GM19468 (cell line): Measurements from ENCODE around the gene CCDC13.

ENCODE experiments used
- ATAC-seq: cut with Tn5 transposase; IDR thresholded peaks from one replicate; pipeline ENCODE4 v1.9.1; 2021; ENCODE audit warnings: mild to moderate bottlenecking, moderate library complexity, moderate number of reproducible peaks; ENCODE audit not compliant: unreplicated experiment; ENCODE audit errors: extremely low read depth

CCDC13 gene

DNA sequence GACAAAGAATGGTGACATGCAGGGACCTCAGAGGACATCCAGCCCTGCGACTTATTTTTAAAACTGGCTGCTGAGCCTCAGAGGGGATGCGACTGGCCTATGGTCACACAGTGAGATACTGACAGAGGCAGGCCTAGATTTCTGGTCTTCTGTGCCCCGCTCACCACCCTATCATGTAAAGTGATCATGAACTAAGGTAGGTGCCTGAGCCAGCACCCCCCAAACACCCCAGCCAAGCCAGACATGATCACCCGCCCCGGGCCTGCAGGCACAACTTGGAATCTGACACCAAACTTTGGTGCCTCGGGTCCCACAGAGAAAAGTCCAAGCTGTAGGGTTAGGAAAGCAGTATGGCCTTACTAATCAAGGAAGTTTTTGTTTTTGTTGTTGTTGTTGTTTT, 36.5 kb downstream of the CCDC13 start:
- ATAC-seq: no peak

GRCh38 chr3:42736081-42736480, 37.0 kb downstream of the CCDC13 start:
- ATAC-seq: no peak

GRCh38 chr3:42735615-42736014, 37.4 kb downstream of the CCDC13 start:
- no peak for ATAC-seq

GRCh38 chr3:42735019-42735418, 38.0 kb downstream of the CCDC13 start:
- no peak for ATAC-seq

DNA sequence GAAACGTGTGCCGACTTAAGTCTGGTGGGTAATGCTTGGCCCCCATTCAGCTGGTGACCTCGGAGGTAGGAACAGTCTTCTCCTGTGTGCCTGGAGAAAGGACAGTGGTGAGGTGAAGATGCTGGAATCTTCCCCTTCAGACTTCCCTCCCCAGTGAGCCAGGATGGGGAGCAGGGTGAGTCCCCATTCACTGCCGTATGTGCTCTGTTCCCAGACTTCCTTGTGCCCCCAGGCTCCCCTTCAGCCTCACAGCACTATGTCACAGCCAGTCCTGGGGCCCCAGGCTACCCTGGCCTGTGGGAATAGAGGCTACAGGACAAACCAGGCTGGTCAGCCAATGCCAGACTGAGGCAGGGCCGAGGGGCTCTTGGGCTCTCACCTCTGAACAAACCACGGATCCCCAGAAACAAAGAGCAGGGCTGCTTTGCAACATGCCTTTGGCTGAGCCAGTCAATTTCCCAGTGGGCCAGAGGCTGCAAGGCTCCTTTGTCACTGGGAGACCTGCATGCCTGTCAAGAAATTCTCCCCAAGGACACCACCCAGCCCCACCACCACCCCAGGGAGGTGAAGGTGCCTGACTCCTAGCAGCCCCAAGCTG, 38.7 kb downstream of the CCDC13 start:
- no peak for ATAC-seq

DNA sequence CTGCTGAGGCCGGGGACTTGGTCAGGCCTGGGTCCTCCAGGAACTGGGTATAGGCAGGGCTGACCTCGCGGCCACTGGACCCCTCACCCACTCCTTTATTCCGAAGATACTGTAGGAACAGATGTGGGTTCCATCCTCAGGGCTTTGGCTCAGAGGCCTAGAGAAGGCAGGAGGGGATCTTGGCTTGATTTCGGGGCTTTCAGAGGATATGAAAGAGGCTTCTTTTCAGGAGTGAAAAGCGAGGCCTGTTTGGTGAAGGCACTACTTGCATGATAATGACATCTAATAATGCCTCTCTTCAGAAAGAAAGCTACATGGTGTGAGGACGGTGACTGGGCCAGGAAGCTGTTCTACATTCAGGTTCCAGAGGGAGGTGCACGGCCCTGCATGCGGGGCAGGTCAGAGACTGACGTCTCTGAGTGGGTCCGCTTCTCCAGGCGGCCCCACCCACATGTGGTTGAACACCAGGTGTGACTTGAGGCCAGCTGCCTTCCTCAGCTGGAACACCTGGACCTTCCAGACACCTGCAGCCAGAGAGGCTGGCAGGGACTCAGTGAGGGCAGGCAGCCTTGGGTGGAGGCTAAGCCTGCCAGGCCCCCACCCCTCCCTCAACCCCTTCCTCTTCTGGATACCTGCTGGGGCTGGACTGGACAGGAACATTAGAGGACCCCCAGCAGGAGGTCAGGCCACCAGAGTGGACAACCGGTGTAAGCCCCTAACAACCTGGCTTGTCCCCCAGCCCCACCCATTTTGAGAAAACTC, 39.4 kb downstream of the CCDC13 start:
- no peak for ATAC-seq

DNA sequence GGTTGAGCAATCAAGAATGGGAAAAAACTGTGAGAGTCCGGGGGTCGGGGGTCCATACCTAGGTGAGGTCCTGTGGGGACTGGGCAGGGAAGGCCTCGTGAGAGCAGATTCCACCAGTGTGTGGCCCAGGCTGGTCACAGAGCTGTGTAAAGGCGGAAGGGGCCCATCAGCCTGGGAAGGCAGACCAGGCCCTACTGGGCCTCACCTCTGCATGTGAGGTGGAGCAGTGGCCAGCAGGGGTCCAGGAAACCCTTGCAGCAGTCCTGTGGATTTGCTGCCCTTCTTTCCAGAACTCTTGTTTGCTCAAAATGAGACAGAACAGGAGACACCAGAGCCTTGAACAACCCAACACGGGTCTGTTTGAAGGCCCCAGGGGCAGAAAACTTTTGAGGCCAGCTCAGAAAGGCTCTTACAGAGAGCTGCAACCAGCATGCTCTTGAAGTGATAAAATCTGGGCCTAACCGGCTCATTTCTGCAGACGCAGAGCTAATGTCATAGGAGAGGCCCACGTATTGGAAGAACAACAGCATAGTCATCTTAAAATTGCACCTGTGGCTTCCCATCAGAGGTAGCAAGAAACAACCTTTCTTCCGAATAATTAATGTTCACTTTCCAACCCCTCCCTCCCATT, 40.1 kb downstream of the CCDC13 start:
- no peak for ATAC-seq

GRCh38 chr3:42732196-42732828, 40.7 kb downstream of the CCDC13 start:
- ATAC-seq: no peak

GRCh38 chr3:42731476-42732195, 41.4 kb downstream of the CCDC13 start:
- ATAC-seq: no peak

DNA sequence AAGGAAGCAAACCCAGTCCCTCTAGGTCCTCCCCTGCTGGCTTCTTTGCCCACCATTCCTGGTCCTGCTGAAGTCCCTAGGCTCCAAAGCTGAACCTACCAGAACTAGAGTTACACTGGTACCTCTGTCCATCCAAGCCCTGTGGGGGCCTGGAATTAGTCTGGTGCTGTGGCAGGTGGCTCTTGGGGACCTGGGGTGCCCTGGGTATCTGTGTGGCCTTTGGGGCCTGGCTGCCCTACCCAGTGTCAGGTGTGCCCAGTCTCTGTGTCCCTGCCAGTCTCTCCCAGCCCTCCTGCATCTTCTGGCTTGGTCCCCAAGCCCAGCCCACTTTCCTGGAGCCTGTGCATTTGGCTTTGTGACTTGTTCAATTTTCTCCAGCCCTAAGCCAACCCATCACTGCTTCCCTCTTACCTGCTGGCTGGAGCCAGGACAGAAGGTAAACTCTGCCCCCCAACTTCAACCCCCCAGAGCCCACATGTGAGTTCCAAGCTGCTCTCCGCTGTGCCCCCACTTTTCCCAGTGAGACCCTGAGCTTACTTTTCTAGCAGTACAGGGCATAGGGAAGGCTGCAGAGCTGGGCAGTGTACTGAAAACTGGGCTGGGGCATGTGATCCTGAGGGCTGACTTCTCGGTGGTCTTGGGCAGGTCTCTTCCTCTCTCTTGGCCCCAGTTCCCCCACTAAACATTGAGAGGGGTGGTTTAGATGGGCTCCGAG, 42.2 kb downstream of the CCDC13 start:
- ATAC-seq: no peak

GRCh38 chr3:42730294-42730693, 42.8 kb downstream of the CCDC13 start:
- ATAC-seq: no peak

- no peak for ATAC-seq
Observed at GRCh38 chr3:42729404-42730145, 43.5 kb downstream of the CCDC13 start.

DNA sequence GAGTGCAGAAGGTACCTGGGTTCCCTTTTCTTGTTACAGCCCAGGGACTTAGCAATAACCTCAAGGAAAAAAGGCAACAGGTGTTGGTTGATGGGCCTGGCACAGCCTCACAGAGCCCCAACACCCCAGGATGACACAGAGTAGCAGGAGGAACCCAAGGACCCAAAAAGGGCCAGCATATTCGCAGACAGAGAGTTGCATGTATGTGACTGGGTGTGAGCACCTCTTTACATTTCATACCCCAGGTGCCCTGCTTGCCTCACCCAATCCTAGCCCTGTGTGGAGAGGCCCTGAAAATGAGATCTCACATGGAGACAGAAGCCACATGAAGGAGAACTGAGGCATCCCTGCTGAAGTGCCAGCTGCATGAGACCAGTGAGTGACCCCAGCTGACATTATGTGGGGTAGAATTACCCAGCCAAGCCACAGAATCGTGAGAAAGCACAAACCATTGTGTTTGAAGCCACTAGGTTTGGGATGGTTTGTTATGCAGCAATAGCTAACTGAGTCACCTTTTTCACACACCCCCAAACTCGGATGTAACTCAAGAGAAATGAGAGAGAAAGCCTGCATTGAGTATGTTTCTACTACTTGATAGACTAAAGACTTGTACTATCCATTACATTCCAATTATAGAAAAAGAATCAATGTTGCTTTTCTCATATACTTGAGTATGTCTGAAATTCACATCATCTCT, 44.2 kb downstream of the CCDC13 start:
- ATAC-seq: no peak

DNA sequence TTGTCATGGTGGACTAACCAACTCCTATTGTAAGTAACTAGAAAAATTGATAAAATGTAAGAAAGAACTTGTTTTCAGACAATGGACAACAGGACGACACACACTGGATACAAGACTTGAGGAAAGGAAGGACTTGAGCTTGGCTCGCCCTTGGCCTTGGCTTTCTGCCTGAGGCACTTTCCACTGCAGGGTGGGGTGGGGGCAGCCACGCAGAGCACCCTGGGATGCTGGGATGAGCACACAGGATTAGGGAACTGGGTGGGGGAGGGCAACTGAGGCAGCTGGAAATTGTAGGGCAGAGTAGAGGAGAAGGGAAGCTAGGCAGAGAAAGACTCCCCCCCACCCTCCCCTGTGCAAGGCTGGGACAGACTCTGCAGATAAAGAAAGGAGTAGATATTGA, 45.0 kb downstream of the CCDC13 start:
- ATAC-seq: no peak

- ATAC-seq: no peak
Observed at GRCh38 chr3:42725454-42725853, 47.6 kb downstream of the CCDC13 start.

DNA sequence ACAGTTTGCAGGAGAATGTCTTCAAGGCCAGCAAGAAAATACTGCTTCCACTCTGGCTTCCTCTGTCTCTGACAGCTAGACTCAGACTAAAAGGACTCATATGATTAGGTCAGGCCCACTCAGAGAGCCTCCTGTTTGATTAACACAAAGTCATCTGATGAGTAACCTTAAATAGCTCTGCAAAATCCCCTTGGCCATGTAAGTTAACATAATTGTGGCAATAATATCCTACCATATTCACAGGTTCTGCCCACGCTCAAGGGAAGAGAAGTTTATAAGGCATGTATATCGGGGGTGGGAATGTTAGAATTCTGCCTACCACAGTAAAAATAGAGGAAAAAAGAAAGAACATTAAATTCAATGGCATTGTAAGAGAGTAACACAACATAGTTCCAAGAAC, 49.8 kb downstream of the CCDC13 start:
- no peak for ATAC-seq
